Measurements from ENCODE around the gene CBX1.

DNA sequence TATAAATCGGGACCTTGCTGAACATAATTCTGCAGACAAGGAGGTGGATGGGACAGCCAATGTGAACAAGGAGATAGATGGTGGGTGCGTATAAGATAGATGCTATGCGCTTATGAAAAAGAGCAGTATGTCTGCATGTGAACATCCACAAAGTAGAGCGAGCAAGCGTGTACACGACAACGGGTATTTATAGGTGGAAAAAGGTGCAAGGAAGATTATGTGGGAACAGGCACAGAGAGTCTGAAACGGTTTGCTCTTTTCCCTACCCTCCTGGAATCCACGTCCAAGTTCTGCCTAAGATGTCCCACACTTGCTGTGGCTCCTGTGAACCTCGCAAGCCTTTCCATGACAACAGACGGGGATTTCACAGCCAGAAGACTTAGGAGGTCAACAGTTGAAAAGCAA is 49.3 kb upstream of the CBX1 start:
- TF ChIP-seq, protein P1, sequence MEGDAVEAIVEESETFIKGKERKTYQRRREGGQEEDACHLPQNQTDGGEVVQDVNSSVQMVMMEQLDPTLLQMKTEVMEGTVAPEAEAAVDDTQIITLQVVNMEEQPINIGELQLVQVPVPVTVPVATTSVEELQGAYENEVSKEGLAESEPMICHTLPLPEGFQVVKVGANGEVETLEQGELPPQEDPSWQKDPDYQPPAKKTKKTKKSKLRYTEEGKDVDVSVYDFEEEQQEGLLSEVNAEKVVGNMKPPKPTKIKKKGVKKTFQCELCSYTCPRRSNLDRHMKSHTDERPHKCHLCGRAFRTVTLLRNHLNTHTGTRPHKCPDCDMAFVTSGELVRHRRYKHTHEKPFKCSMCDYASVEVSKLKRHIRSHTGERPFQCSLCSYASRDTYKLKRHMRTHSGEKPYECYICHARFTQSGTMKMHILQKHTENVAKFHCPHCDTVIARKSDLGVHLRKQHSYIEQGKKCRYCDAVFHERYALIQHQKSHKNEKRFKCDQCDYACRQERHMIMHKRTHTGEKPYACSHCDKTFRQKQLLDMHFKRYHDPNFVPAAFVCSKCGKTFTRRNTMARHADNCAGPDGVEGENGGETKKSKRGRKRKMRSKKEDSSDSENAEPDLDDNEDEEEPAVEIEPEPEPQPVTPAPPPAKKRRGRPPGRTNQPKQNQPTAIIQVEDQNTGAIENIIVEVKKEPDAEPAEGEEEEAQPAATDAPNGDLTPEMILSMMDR (IDR thresholded peaks at IDR 0.05), result no peak
- no peak for TF ChIP-seq ZFX (IDR thresholded peaks at IDR 0.05; ENCODE audit: borderline replicate concordance)
